GM12891 (cell line): ENCODE results near the gene MTHFR.

ENCODE experiments used
- PAX5 ChIP-seq: IDR thresholded peaks from 2 replicates; pipeline ENCODE4 v1.6.1; 2011; ENCODE audit warnings: low read length, moderate library complexity, mild to moderate bottlenecking; ENCODE audit not compliant: insufficient read depth, severe bottlenecking
- POLR2A ChIP-seq: IDR thresholded peaks from 2 replicates; pipeline ENCODE4 v1.6.1; 2011; ENCODE audit warnings: low read depth, low read length, control low read depth
- POLR2AphosphoS5 ChIP-seq: IDR thresholded peaks from 2 replicates; pipeline ENCODE4 v1.6.1; 2011; ENCODE audit warnings: low read depth, low read length, control low read depth
- SPI1 ChIP-seq: IDR thresholded peaks from 2 replicates; pipeline ENCODE4 v1.6.1; 2011; ENCODE audit warnings: low read depth, low read length, control low read depth
- TAF1 ChIP-seq: IDR thresholded peaks from 2 replicates; pipeline ENCODE4 v1.6.1; 2011; ENCODE audit warnings: low read depth, low read length, control low read depth

GRCh38 chr1:11802616-11802972 is 3.2 kb downstream of the MTHFR start:
- TF ChIP-seq POLR2AphosphoS5 (no peak), TAF1 (no peak), SPI1 (no peak), POLR2A (no peak), PAX5 (no peak)
